HepG2 (cell line): ENCODE results near the gene FLOT2. TPM values are rescaled to one million over a fixed set of nuclear protein-coding genes. Genes with fewer than 3 reads are reported as not detected.

ENCODE experiments used
- ATAC-seq: fragments of 200-7000 bp; cut with Tn5 transposase; 3 replicates; pipeline ENCODE4 v1.9.1; 2020; ENCODE audit warnings: mild to moderate bottlenecking, moderate library complexity
- BruUV-seq: library from RNA; stranded (reverse); fragments of 400-500 nt; replicated peaks from 2 replicates; lab custom pipeline; 2021; lab: Mats Ljungman, UMichigan
- CTCF ChIA-PET: fragments of 300-600 bp; formaldehyde crosslinking; extraction: SDS; loops from one replicate; lab custom pipeline; 2021; ENCODE audit warnings: low total read pairs, inconsistent platforms, low intra/inter-chr PET ratio; lab: Yijun Ruan, JAX
- POLR2A ChIA-PET: fragments of 350-600 bp; sonication (Branson Sonifier 250); formaldehyde crosslinking; loops from one replicate; lab custom pipeline; 2020; ENCODE audit warnings: antibody characterized with exemption, inconsistent platforms; lab: Yijun Ruan, JAX
- DNase-seq: peaks from one replicate; pipeline ENCODE4 v3.0.0-alpha.2; 2015; ENCODE audit warnings: low spot score
- FAIRE-seq: peaks from 3 replicates; lab custom pipeline; 2011; peaks lifted over from hg19 to GRCh38; lab: Jason Lieb, UNC
- H2AFZ ChIP-seq: one replicate; pipeline ENCODE4 v1.6.1; 2011; ENCODE audit warnings: low read length, inconsistent platforms
- H3K27ac ChIP-seq: fragments of 300-600 bp; 3 replicates; pipeline ENCODE4 v1.8.0; 2011; ENCODE audit warnings: mixed run types, mild to moderate bottlenecking, mixed read lengths, low read length, inconsistent platforms; ENCODE audit not compliant: insufficient read depth; ENCODE audit errors: extremely low read length
- H3K27me3 ChIP-seq, 2 experiments: fragments of 200-600 bp in 1 of 2; 2 replicates in 1 of 2; 3 replicates in 1 of 2; pipeline versions ENCODE4 v1.6.0 to v1.8.0; 2011; ENCODE audit warnings: low read length in 2 of 2, mild to moderate bottlenecking in 2 of 2, moderate library complexity in 2 of 2, inconsistent platforms in 1 of 2; ENCODE audit not compliant: insufficient read depth in 2 of 2, control insufficient read depth in 1 of 2
- H3K36me3 ChIP-seq, 2 experiments: fragments of 200-600 bp in 1 of 2; replicated peaks in 1 of 2; 2 replicates in 1 of 2; 3 replicates in 1 of 2; pipeline versions ENCODE4 v1.5.1 to v1.8.0; 2011; ENCODE audit warnings: low read length in 2 of 2, inconsistent platforms in 1 of 2; ENCODE audit not compliant: insufficient read depth in 2 of 2, control insufficient read depth in 1 of 2
- H3K4me1 ChIP-seq: 2 replicates; pipeline ENCODE4 v1.5.1; 2012; ENCODE audit warnings: low read length, inconsistent platforms; ENCODE audit not compliant: insufficient read depth
- H3K4me2 ChIP-seq: 2 replicates; pipeline ENCODE4 v1.6.0; 2011; ENCODE audit warnings: low read depth, low read length, inconsistent platforms
- H3K4me3 ChIP-seq, 3 experiments: fragments of 200-600 bp in 1 of 3; sonication (generic), shearing (Covaris generic) in 1 of 3; replicated peaks in 1 of 3; 2 replicates each; pipeline ENCODE4 v1.5.1; 2011 to 2016; ENCODE audit warnings: low read length in 3 of 3, inconsistent platforms in 2 of 3, low read depth in 2 of 3, mild to moderate bottlenecking in 2 of 3, control low read depth in 1 of 3, mixed read lengths in 1 of 3; ENCODE audit not compliant: insufficient read depth in 1 of 3
- H3K79me2 ChIP-seq: one replicate; pipeline ENCODE4 v1.6.1; 2011; ENCODE audit warnings: low read length, inconsistent platforms; ENCODE audit not compliant: insufficient read depth
- H3K9ac ChIP-seq: 2 replicates; pipeline ENCODE4 v1.6.0; 2011; ENCODE audit warnings: mild to moderate bottlenecking, low read depth, low read length, inconsistent platforms; ENCODE audit not compliant: insufficient read depth
- H3K9me3 ChIP-seq: 2 replicates; pipeline ENCODE4 v1.5.1; 2012; ENCODE audit warnings: mild to moderate bottlenecking, low read length
- H4K20me1 ChIP-seq: 2 replicates; pipeline ENCODE4 v1.6.0; 2011; ENCODE audit warnings: inconsistent platforms, mild to moderate bottlenecking, low read length, moderate library complexity; ENCODE audit not compliant: insufficient read depth
- ARID5B ChIP-seq: IDR thresholded peaks from 2 replicates; pipeline ENCODE4 v1.4.0; 2020; ENCODE audit warnings: mild to moderate bottlenecking, missing genetic modification reagents
- BCL6 ChIP-seq: IDR thresholded peaks from 2 replicates; pipeline ENCODE4 v1.6.1; 2016; ENCODE audit warnings: missing genetic modification reagents, missing compliant biosample characterization
- CEBPB ChIP-seq: IDR thresholded peaks from 2 replicates; pipeline ENCODE4 v1.6.1; 2011; ENCODE audit warnings: low read depth, low read length, improper control_type of control experiment, borderline replicate concordance
- CEBPG ChIP-seq: IDR thresholded peaks from 2 replicates; pipeline ENCODE4 v1.6.1; 2016
- ELF1 ChIP-seq: sonication (generic); formaldehyde crosslinking; IDR thresholded peaks from 2 replicates; pipeline ENCODE4 v1.4.0; 2020; ENCODE audit warnings: missing genetic modification reagents
- FLYWCH1 ChIP-seq: sonication (generic); formaldehyde crosslinking; IDR thresholded peaks from 2 replicates; pipeline ENCODE4 v1.8.1; 2023; ENCODE audit warnings: mild to moderate bottlenecking, missing genetic modification reagents
- GTF3A ChIP-seq: sonication (generic); formaldehyde crosslinking; conservative IDR thresholded peaks from 2 replicates; pipeline ENCODE4 v1.4.0; 2020; ENCODE audit warnings: mild to moderate bottlenecking, missing genetic modification reagents
- IRX3 ChIP-seq: sonication (generic); formaldehyde crosslinking; IDR thresholded peaks from 2 replicates; pipeline ENCODE4 v1.8.1; 2023; ENCODE audit warnings: mild to moderate bottlenecking, low read depth, missing genetic modification reagents, borderline replicate concordance
- KAT2B ChIP-seq: fragments of 150-350 bp; IDR thresholded peaks from 2 replicates; pipeline ENCODE4 v1.6.1; 2014; ENCODE audit warnings: low read depth, low read length, borderline replicate concordance
- SP5 ChIP-seq: IDR thresholded peaks from 2 replicates; pipeline ENCODE4 v1.6.1; 2016; ENCODE audit warnings: low read depth, borderline replicate concordance
- TCF7 ChIP-seq: sonication (generic); IDR thresholded peaks from 2 replicates; pipeline ENCODE4 v1.6.1; 2016; ENCODE audit warnings: antibody characterized with exemption, low read depth
- THAP9 ChIP-seq: sonication (generic); formaldehyde crosslinking; IDR thresholded peaks from 2 replicates; pipeline ENCODE4; 2020; ENCODE audit warnings: missing genetic modification reagents, mild to moderate bottlenecking, borderline replicate concordance
- ZNF292 ChIP-seq: sonication (generic); formaldehyde crosslinking; IDR thresholded peaks from 2 replicates; pipeline ENCODE4 v1.8.1; 2022; ENCODE audit warnings: mild to moderate bottlenecking, low read depth, missing genetic modification reagents, borderline replicate concordance
- ZNF580 ChIP-seq: IDR thresholded peaks from 2 replicates; pipeline ENCODE4 v1.6.1; 2016; ENCODE audit warnings: low read depth, borderline replicate concordance
- ZSCAN5A ChIP-seq: sonication (generic); formaldehyde crosslinking; IDR thresholded peaks from 2 replicates; pipeline ENCODE4 v1.8.0; 2022; ENCODE audit warnings: mild to moderate bottlenecking, missing genetic modification reagents, borderline replicate concordance
- WGBS: methylation state at CpG from one replicate; pipeline ENCODE4 v1.1.6; 2017; ENCODE audit warnings: low lambda C conversion rate; 5-methylcytosine and 5-hydroxymethylcytosine counted together
- in situ Hi-C: cut with HindIII; loops from 2 replicates; pipeline ENCODE4 v1.10.0; 2017; ENCODE audit warnings: low pct_unique_long_range_greater_than_20kb; ENCODE audit not compliant: extremely low pct_ligation_motif_present
- intact Hi-C: fragments of 100-400 bp; cut with micrococcal nuclease; formaldehyde crosslinking; loops from one replicate; pipeline ENCODE4 v1.10.0; 2022; ENCODE audit not compliant: unreplicated experiment
- polyA plus RNA-seq, 8 experiments: library from polyadenylated mRNA; depleted of rRNA in 3 of 8; stranded (reverse) in 7 of 8; unstranded in 1 of 8; fragments of >200 nt; fragmentation: Illumina TruSeq in 4 of 8; extraction: Trizol in 4 of 8; gene quantifications; 2 replicates each; pipeline versions ENCODE4 v1.2.1 to v1.2.3, GENCODE V29; 2011 to 2016; ENCODE audit warnings: low read depth in 4 of 8, missing spikeins in 1 of 8, mixed read lengths in 1 of 8; ENCODE audit not compliant: insufficient read depth in 1 of 8
- total RNA-seq, 5 experiments: library from RNA; depleted of rRNA; stranded (reverse); fragments of >200 nt; fragmentation: Illumina TruSeq; extraction: Trizol; gene quantifications; 2 replicates each; pipeline ENCODE4 v1.2.3, GENCODE V29; 2016; ENCODE audit warnings: low read depth in 1 of 5

FLOT2 gene
- total and polyA plus RNA-seq, 2 of the 13 experiments (the other 11 are each of a cell fraction or from before 2014, with no cell fraction given): 54.3 to 54.5 TPM

GRCh38 chr17:28907709-28908475, 10.4 kb upstream of the FLOT2 start:
- intact Hi-C loops: loop anchor here (2.0 kb wide), 1 partner anchor 65 kb away; the partner anchor contains the start of gene FAM222B
- Histone ChIP-seq H3K36me3 (peaks cover 27 to 62% of the 10 kb centered on the region in 2 experiments), H3K27me3 (no peaks in the 10 kb centered on the region), H3K9me3 (no peaks in the 10 kb centered on the region), H3K4me3 (no peak overlapping the region), H3K4me1 (peaks cover 66% of the 10 kb centered on the region), H3K27ac (peak overlapping the region; percentile 70), H3K9ac (peak overlapping the region; percentile 44), H3K4me2 (peak overlapping the region; percentile 50; the same call in 1 of the 2 replicates), H2AFZ (no peak overlapping the region), H3K79me2 (no peaks in the 10 kb centered on the region), H4K20me1 (peaks cover 4% of the 10 kb centered on the region; the same call in 1 of the 2 replicates)
- no TSS peak for BruUV-seq
- FAIRE-seq (peak; percentile 4), DNase-seq (peak; percentile 43), ATAC-seq (no peak; the same call in 2 of the 3 replicates)
- in situ Hi-C loops: no loop called here
- whole genome bisulfite sequencing: 94% methylated on average over 3 of the region's 3 CpGs
- ChIA-PET CTCF (no interaction called here), POLR2A (interaction anchor here (0.7 to 2.5 kb wide), 12 partner anchors 11 to 273 kb away, joined by 3 to 16 read pairs (median 4); partner anchors contain the start of genes FLOT2, MYO18A, PHF12 and PIPOX)
- no peak for TF ChIP-seq ELF1 (CRISPR knock-in tag)
- TF ChIP-seq ARID5B (CRISPR knock-in tag): no peak
- TF ChIP-seq CEBPG (CRISPR knock-in tag): peak; percentile 62
- 0 out of 2 replicates have a peak, but pooled peaks have one; percentile 18 for TF ChIP-seq TCF7
- no peak for TF ChIP-seq ZSCAN5A
- TF ChIP-seq KAT2B: no peak
- TF ChIP-seq CEBPB: peak; percentile 47; the same call in 1 of the 2 replicates
- TF ChIP-seq GTF3A (CRISPR knock-in tag): no peak
- no peak for TF ChIP-seq BCL6
- no peak for TF ChIP-seq FLYWCH1 (CRISPR knock-in tag)
- TF ChIP-seq ZNF580 (CRISPR knock-in tag): 0 out of 2 replicates have a peak, but pooled peaks have one; percentile 4
- no peak for TF ChIP-seq SP5
- no peak for TF ChIP-seq ZNF292 (CRISPR knock-in tag)
- TF ChIP-seq THAP9 (CRISPR knock-in tag): no peak
- no peak for TF ChIP-seq IRX3 (CRISPR knock-in tag)
